Rectal smooth muscle tissue (tissue), 1 donor: Measurements from ENCODE around the gene PDZD8.
A peak's percentile ranks its signal among the peaks of the same experiment; 100 is the strongest.
"Not testable (repeated sequence)": the region's sequence is repeated elsewhere in the genome, so short reads cannot be mapped to it uniquely, and the experiment has no call there.

Experiments
- H3K27ac ChIP-seq: one replicate; pipeline ENCODE4 v1.7.0; 2013; ENCODE audit warnings: low read depth, low read length, inconsistent platforms
- H3K27me3 ChIP-seq: one replicate; pipeline ENCODE4 v1.7.0; 2013; ENCODE audit warnings: low read length; ENCODE audit not compliant: control insufficient read depth, insufficient read depth
- H3K36me3 ChIP-seq: one replicate; pipeline ENCODE4 v1.7.0; 2013; ENCODE audit warnings: low read length; ENCODE audit not compliant: control insufficient read depth, insufficient read depth
- H3K4me1 ChIP-seq: one replicate; pipeline ENCODE4 v1.7.0; 2013; ENCODE audit warnings: low read length; ENCODE audit not compliant: control insufficient read depth, insufficient read depth
- H3K4me3 ChIP-seq: one replicate; pipeline ENCODE4 v1.7.0; 2013; ENCODE audit warnings: low read length
- H3K9ac ChIP-seq: one replicate; pipeline ENCODE4 v1.7.0; 2013; ENCODE audit warnings: low read length

The PDZD8 gene

DNA sequence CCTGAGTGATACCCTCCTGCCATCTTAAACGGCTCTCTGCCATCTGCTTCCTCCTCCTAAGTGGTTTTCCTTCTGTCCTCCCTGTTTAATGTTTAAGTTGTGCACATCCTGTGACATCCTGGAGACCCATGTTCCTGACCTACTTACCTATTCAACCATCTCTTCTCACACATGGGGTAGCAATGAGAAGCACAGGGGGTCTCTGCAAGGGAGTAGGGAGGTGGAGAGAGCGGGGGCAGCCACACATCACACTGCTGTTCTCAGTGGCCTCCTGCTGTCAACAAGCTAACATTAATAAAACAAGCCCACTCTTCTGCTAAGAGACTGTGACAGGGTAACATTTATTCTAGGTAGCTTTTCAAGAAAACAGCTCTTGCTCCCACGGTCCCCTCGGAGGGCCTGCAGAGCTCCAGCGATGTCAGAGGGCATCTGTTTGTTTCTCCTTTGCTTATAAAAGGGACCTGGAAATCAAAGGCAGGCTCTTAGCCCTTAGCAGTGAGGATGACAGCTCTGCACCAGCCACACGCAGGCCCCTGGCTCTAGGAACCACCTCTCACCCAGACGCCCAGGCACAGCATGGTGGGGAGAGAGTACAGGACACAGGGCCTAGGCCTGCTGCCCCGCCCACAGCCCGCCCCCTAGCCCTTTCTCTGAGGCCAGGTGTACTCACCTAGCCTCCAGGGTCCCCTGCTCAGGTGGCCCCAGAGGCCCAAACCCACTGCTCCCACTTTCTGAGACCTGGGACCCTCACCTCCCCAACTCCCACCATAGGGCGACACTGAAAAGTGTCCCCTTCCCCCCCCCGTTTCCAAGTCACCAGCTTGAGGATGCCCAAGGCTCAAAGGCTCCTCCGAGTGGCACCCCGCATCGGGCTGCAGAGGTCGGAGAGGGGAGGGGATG is 135.3 kb downstream of the PDZD8 start:
- peaks cover 5% of the 10 kb centered on the region for H3K27me3 ChIP-seq
- H3K27ac ChIP-seq: no peak overlapping the region
- H3K9ac ChIP-seq: no peak overlapping the region
- no peaks in the 10 kb centered on the region for H3K36me3 ChIP-seq
- no peaks in the 10 kb centered on the region for H3K4me1 ChIP-seq
- H3K4me3 ChIP-seq: peak overlapping the region; percentile 8

GRCh38 chr10:117239051-117239450 is 136.2 kb downstream of the PDZD8 start:
- H3K4me1 ChIP-seq: no peaks in the 10 kb centered on the region
- peaks cover 5% of the 10 kb centered on the region for H3K27me3 ChIP-seq
- no peak overlapping the region for H3K4me3 ChIP-seq
- H3K27ac ChIP-seq: no peak overlapping the region
- no peak overlapping the region for H3K9ac ChIP-seq
- no peaks in the 10 kb centered on the region for H3K36me3 ChIP-seq

DNA sequence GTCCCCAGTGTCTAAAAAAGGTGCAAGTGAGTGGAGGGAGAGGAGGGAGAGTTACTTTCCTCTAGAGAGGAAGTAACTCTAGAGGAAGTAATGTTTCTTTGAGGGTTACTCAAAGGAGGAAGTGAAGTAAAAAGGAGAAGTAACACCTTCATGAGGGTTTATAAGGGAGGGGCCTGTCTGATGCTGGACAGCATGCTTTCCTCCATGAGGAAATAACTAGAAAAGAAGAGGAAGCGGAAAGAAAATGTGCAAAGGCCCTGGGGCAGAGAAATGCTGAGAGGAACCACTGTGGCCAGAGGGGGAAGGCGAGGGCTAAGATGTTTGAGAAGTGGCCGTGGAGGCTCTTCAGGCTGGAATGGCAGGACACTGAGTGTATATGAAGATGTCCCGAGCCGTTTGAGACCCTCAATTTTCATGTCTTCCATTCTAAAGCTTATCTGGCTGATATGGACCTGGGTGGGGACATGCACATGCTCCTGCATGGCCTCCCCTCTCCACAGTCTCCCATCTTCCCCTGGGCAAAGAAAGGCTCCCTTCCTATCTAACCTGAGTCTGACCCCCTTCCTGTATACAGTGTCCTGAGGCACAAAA is 137.7 kb downstream of the PDZD8 start:
- Histone ChIP-seq H3K9ac (no peak overlapping the region), H3K27me3 (peaks cover 5% of the 10 kb centered on the region), H3K4me3 (no peak overlapping the region), H3K4me1 (no peaks in the 10 kb centered on the region), H3K36me3 (no peaks in the 10 kb centered on the region), H3K27ac (no peak overlapping the region)

GRCh38 chr10:117230107-117230506 is 145.1 kb downstream of the PDZD8 start:
- H3K36me3 ChIP-seq, H3K27me3 ChIP-seq, H3K27ac ChIP-seq, H3K4me3 ChIP-seq, H3K4me1 ChIP-seq, H3K9ac ChIP-seq: not testable (repeated sequence)

DNA sequence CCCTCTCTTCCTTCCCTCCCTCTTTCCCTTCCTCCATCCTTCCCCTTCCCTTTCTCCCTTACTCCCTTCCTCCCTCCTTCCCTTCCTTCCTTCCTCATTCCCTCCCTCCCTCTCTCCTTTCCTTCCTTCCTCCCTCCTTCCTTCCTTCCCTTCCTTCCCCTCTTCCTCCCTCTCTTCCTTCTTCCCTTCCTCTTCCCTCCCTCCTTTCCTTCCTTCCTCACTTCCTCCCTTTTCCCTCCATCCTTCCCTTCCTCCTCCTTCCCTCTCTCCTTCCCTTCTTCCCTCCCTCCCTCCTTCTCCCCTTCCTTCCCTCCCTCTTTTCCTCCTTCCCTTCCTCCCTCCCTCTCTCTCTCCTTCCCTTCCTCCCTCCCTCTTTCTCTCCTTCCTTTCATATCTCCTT is 147.0 kb downstream of the PDZD8 start:
- Histone ChIP-seq H3K27me3 (no peaks in the 10 kb centered on the region), H3K36me3 (no peaks in the 10 kb centered on the region), H3K4me1 (no peaks in the 10 kb centered on the region), H3K4me3 (no peak overlapping the region), H3K9ac (no peak overlapping the region), H3K27ac (no peak overlapping the region)
